ENCODE measurements around the gene PTPRD. TPM values are rescaled to one million over a fixed set of nuclear protein-coding genes. Genes with fewer than 3 reads are reported as not detected.
A peak's percentile ranks its signal among the peaks of the same experiment; 100 is the strongest.

The PTPRD gene
- total RNA-seq, 3 donors from 2014 or later, result 2.9 to 5.4 (median 3.6) TPM

GRCh38 chr9:8860086-8860485, 1752.7 kb downstream of the PTPRD start:
- Histone ChIP-seq H3K9me3 (no peaks in the 10 kb centered on the region), H3K4me3 (no peak overlapping the region), H3K27me3 (peaks cover 0 to 23% of the 10 kb centered on the region in 2 donors), H3K4me1 (no peaks in the 10 kb centered on the region), H3K27ac (no peak overlapping the region), H3K36me3 (no peaks in the 10 kb centered on the region)
- intact Hi-C loops (cut with DNase I; ENCODE audit: low total_unique reads), result no loop called here
- TF ChIP-seq CTCF (IDR thresholded peaks at IDR 0.05), result no peak
- TF ChIP-seq POLR2AphosphoS5 (IDR thresholded peaks at IDR 0.05), result no peak
- TF ChIP-seq POLR2A (IDR thresholded peaks at IDR 0.05), result no peak
- no peak for DNase-seq (ENCODE audit: low spot score in 2 of 2)

GRCh38 chr9:8859416-8859815, 1753.4 kb downstream of the PTPRD start:
- peaks cover 0 to 30% of the 10 kb centered on the region in 2 donors for H3K27me3 ChIP-seq
- intact Hi-C loops (cut with DNase I; ENCODE audit: low total_unique reads), result no loop called here
- no peaks in the 10 kb centered on the region for H3K36me3 ChIP-seq
- no peaks in the 10 kb centered on the region for H3K4me1 ChIP-seq
- H3K27ac ChIP-seq, result no peak overlapping the region
- H3K4me3 ChIP-seq, result no peak overlapping the region
- no peak for TF ChIP-seq POLR2A (IDR thresholded peaks at IDR 0.05)
- TF ChIP-seq CTCF (IDR thresholded peaks at IDR 0.05), result no peak
- no peaks in the 10 kb centered on the region for H3K9me3 ChIP-seq
- no peak for DNase-seq (ENCODE audit: low spot score in 2 of 2)

- TF ChIP-seq POLR2A (IDR thresholded peaks at IDR 0.05), result no peak
- TF ChIP-seq CTCF (IDR thresholded peaks at IDR 0.05), result no peak
- TF ChIP-seq POLR2AphosphoS5 (IDR thresholded peaks at IDR 0.05), result no peak
- Histone ChIP-seq H3K4me3 (peak overlapping the region; percentile 55 to 83 (median 56)), H3K4me1 (no peaks in the 10 kb centered on the region), H3K9me3 (no peaks in the 10 kb centered on the region), H3K27ac (no peak overlapping the region), H3K27me3 (peaks cover 0 to 32% of the 10 kb centered on the region in 2 donors), H3K36me3 (no peaks in the 10 kb centered on the region)
- DNase-seq (ENCODE audit: low spot score in 2 of 2), result no peak
- intact Hi-C loops (cut with DNase I; ENCODE audit: low total_unique reads), result no loop called here
These were observed 1754.1 kb downstream of the PTPRD start for GRCh38 chr9:8858596-8859161.

- no peak for DNase-seq (ENCODE audit: low spot score in 2 of 2)
- no peaks in the 10 kb centered on the region for H3K4me1 ChIP-seq
- TF ChIP-seq CTCF (IDR thresholded peaks at IDR 0.05) (no peak), POLR2A (IDR thresholded peaks at IDR 0.05) (no peak), POLR2AphosphoS5 (IDR thresholded peaks at IDR 0.05) (no peak)
- peak overlapping the region; percentile 55 to 83 (median 56) for H3K4me3 ChIP-seq
- peak overlapping the region in 1 of 2 donors; percentile 60 for H3K27ac ChIP-seq
- no peaks in the 10 kb centered on the region for H3K36me3 ChIP-seq
- intact Hi-C loops (cut with DNase I; ENCODE audit: low total_unique reads), result no loop called here
- H3K9me3 ChIP-seq, result no peaks in the 10 kb centered on the region
- H3K27me3 ChIP-seq, result peaks cover 0 to 35% of the 10 kb centered on the region in 2 donors
These were observed 1754.7 kb downstream of the PTPRD start for GRCh38 chr9:8857926-8858595.
